A673 (cell line): ENCODE data around the gene STARD10. TPM values are rescaled to one million over a fixed set of nuclear protein-coding genes. Genes with fewer than 3 reads are reported as not detected.
"Not testable (repeated sequence)": the region's sequence is repeated elsewhere in the genome, so short reads cannot be mapped to it uniquely, and the experiment has no call there.

ENCODE experiments used
- BruUV-seq: library from RNA; stranded (reverse); fragments of 400-500 nt; replicated peaks from 2 replicates; lab custom pipeline; 2021; lab: Mats Ljungman, UMichigan
- CTCF ChIA-PET: fragments of 300-600 bp; sonication (Branson Sonifier 250); formaldehyde crosslinking; loops from one replicate; lab custom pipeline; 2022; ENCODE audit warnings: antibody characterized with exemption; lab: Charles Lee
- POLR2A ChIA-PET: fragments of 300-600 bp; sonication (Branson Sonifier 250); formaldehyde crosslinking; loops from one replicate; lab custom pipeline; 2022; ENCODE audit warnings: antibody characterized with exemption; ENCODE audit not compliant: low non-redundant PET; lab: Charles Lee
- DNase-seq: peaks from one replicate; pipeline ENCODE4 v3.0.0-alpha.2; 2015; ENCODE audit warnings: low spot score
- H3K27ac ChIP-seq: fragments of 200-600 bp; sonication (generic); 2 replicates; pipeline ENCODE4 v1.5.1; 2016; ENCODE audit warnings: mixed run types, low read depth, mild to moderate bottlenecking, mixed read lengths, antibody characterized with exemption, low read length; ENCODE audit not compliant: poor library complexity, severe bottlenecking
- H3K27me3 ChIP-seq: fragments of 200-600 bp; sonication (generic); replicated peaks from 2 replicates; pipeline ENCODE4 v1.6.1; 2017; ENCODE audit warnings: mixed run types, low read depth, mild to moderate bottlenecking, mixed read lengths, antibody characterized with exemption, low read length; ENCODE audit not compliant: insufficient read depth, poor library complexity
- H3K36me3 ChIP-seq: fragments of 200-600 bp; sonication (generic); 2 replicates; pipeline ENCODE4 v1.6.1; 2016; ENCODE audit warnings: mixed run types, mild to moderate bottlenecking, mixed read lengths, antibody characterized with exemption, low read length; ENCODE audit not compliant: insufficient read depth, poor library complexity, severe bottlenecking
- H3K4me1 ChIP-seq: fragments of 200-600 bp; sonication (generic); 2 replicates; pipeline ENCODE4 v1.6.1; 2017; ENCODE audit warnings: mixed run types, mild to moderate bottlenecking, mixed read lengths, antibody characterized with exemption, low read length; ENCODE audit not compliant: insufficient read depth, poor library complexity, severe bottlenecking
- H3K4me3 ChIP-seq: fragments of 200-600 bp; sonication (generic); 2 replicates; pipeline ENCODE4 v1.5.1; 2016; ENCODE audit warnings: low read depth, mixed run types, mild to moderate bottlenecking, mixed read lengths, low read length; ENCODE audit not compliant: poor library complexity, severe bottlenecking
- H3K9me3 ChIP-seq: fragments of 200-600 bp; sonication (generic); 2 replicates; pipeline ENCODE4 v1.6.1; 2016; ENCODE audit warnings: mixed run types, low read depth, mild to moderate bottlenecking, mixed read lengths, antibody characterized with exemption, low read length; ENCODE audit not compliant: poor library complexity, severe bottlenecking
- CTCF ChIP-seq: fragments of 300-800, 200-600 bp; sonication (generic); conservative IDR thresholded peaks from 2 replicates; pipeline ENCODE4 v1.5.1; 2017; ENCODE audit warnings: low read depth, mild to moderate bottlenecking, antibody characterized with exemption, low read length, moderate library complexity, mixed read lengths
- EZH2 ChIP-seq: fragments of 200-600 bp; sonication (generic); IDR thresholded peaks from 2 replicates; pipeline ENCODE4 v1.6.1; 2017; ENCODE audit warnings: borderline replicate concordance, low read depth, mild to moderate bottlenecking, mixed read lengths, antibody characterized with exemption, low read length; ENCODE audit not compliant: poor library complexity, severe bottlenecking
- intact Hi-C: fragments of 100-400 bp; cut with micrococcal nuclease; formaldehyde crosslinking; loops from one replicate; pipeline ENCODE4 v1.10.0; 2022; ENCODE audit not compliant: unreplicated experiment
- total RNA-seq: library from RNA; stranded (reverse); gene quantifications from 2 replicates; pipeline ENCODE4 v1.2.3, GENCODE V29; 2021

The STARD10 gene
- total RNA-seq, 1 experiment from 2014 or later: 16.9 TPM

DNA sequence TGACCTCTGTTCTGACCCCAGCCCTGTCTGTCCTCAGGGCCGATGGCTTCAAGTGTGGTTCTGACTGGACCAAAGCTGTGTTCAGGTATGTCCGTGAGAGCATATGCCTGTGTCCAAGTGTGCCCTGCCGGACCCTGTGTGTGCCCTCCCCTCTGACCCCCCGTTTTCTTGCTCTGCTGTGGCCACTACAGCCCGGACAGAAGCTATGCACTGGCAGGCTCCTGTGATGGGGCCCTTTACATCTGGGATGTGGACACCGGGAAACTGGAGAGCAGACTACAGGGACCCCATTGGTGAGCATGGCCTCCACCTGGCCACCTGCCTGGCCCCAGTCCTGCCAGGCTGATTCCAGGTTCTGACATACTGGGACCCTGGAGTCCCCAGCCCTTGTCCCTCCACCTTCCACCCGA lies 34.9 kb upstream of the STARD10 start:
- H3K4me3 ChIP-seq: no peak overlapping the region
- H3K27me3 ChIP-seq: no peaks in the 10 kb centered on the region
- no peaks in the 10 kb centered on the region for H3K9me3 ChIP-seq
- H3K4me1 ChIP-seq: no peaks in the 10 kb centered on the region
- H3K27ac ChIP-seq: no peak overlapping the region
- no peak for DNase-seq
- no peaks in the 10 kb centered on the region for H3K36me3 ChIP-seq
- ChIA-PET POLR2A (no interaction called here), CTCF (interaction anchor here (1.3 kb wide), 1 partner anchor 21 kb away, joined by 3 read pairs; no protein-coding TSS in a partner anchor)
- intact Hi-C loops: no loop called here
- TF ChIP-seq EZH2: no peak
- no TSS peak for BruUV-seq

GRCh38 chr11:72828081-72828567 lies 34.3 kb upstream of the STARD10 start:
- Histone ChIP-seq H3K27me3 (no peaks in the 10 kb centered on the region), H3K27ac (no peak overlapping the region), H3K36me3 (no peaks in the 10 kb centered on the region), H3K9me3 (no peaks in the 10 kb centered on the region), H3K4me3 (no peak overlapping the region), H3K4me1 (no peaks in the 10 kb centered on the region)
- intact Hi-C loops: no loop called here
- no peak for DNase-seq
- CTCF ChIA-PET: interaction anchor here (0.5 to 1.3 kb wide), 3 partner anchors 21 to 833 kb away, joined by 3 to 4 read pairs (median 3); no protein-coding TSS in a partner anchor
- POLR2A ChIA-PET: no interaction called here
- no TSS peak for BruUV-seq
- TF ChIP-seq CTCF (no peak), EZH2 (no peak)

DNA sequence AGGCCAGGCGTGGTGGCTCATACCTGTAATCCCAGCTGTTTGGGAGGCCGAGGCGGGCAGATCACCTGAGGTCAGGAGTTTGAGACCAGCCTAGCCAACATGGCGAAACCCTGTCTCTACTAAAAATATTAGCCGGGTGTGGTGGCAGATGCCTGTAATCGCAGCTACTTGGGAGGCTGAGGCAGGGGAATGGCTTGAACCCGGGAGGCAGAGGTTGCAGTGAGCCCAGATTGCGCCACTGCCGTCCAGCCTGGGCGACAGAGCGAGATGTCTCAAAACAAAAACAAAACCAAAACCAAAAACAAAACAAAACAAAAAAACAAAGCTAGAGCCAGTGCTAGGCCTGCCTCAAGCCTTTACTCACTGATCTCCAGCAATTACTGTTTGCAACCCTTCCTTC lies 33.8 kb upstream of the STARD10 start:
- POLR2A ChIA-PET, H3K27ac ChIP-seq, H3K4me1 ChIP-seq, intact Hi-C loops, H3K4me3 ChIP-seq, DNase-seq, H3K27me3 ChIP-seq, H3K36me3 ChIP-seq, H3K9me3 ChIP-seq, BruUV-seq: not testable (repeated sequence)
- CTCF ChIA-PET: interaction anchor here (1.0 to 1.3 kb wide), 2 partner anchors 22 to 316 kb away, joined by 3 to 4 read pairs; no protein-coding TSS in a partner anchor

GRCh38 chr11:72826942-72827480 lies 33.2 kb upstream of the STARD10 start:
- H3K9me3 ChIP-seq: no peaks in the 10 kb centered on the region
- intact Hi-C loops: no loop called here
- H3K27me3 ChIP-seq: no peaks in the 10 kb centered on the region
- TF ChIP-seq CTCF (no peak), EZH2 (no peak)
- BruUV-seq: no TSS peak
- H3K27ac ChIP-seq: no peak overlapping the region
- no peaks in the 10 kb centered on the region for H3K4me1 ChIP-seq
- H3K36me3 ChIP-seq: no peaks in the 10 kb centered on the region
- H3K4me3 ChIP-seq: no peak overlapping the region
- CTCF ChIA-PET: interaction anchor here (1.0 kb wide), 1 partner anchor 317 kb away, joined by 4 read pairs; no protein-coding TSS in a partner anchor
- POLR2A ChIA-PET: no interaction called here
- no peak for DNase-seq
